HG02610 (cell line): ENCODE data around the gene OBSCN.

Source experiments
- ATAC-seq: cut with Tn5 transposase; IDR thresholded peaks from one replicate; pipeline ENCODE4 v1.9.1; 2021; ENCODE audit warnings: mild to moderate bottlenecking, moderate library complexity; ENCODE audit not compliant: unreplicated experiment

OBSCN gene

DNA sequence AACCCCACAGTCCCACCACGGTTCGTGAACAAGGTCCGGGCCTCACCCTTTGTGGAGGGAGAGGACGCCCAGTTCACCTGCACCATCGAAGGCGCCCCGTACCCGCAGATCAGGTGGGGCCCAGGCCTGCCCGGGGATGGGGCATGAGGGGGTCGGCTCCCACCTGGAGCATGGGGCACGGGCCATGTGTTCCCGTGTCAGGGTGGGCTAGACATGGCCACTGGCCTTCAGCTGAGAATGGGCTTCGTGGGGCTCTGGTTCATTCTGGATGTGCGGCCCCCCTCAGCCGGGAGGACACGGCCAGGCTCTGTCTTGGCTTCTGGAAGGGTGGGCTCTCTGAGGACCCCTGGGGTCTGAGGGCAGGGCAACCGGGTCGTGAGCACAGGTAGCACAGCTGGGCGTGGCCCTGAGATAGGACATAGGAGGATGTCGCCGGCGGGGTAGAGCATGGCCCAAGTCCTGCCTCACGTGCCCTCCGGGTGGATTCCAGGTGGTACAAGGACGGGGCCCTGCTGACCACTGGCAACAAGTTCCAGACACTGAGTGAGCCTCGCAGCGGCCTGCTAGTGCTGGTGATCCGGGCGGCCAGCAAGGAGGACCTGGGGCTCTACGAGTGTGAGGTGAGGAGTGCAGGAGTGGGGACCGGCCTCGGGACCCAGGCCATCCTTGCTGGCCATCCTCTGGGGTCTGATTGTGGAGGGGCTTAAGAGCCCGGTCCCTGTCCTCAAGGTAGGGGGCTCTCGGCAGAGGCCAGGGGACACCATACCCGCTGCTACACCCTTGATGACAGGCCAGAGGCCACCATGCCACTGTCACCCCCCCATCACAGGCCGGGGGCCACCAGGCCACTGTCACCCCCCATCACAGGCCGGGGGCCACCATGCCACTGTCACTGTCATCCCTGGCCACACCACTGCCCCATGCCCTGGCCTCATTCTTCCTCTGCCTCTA, 143.3 kb downstream of the OBSCN start:
- ATAC-seq: no peak

DNA sequence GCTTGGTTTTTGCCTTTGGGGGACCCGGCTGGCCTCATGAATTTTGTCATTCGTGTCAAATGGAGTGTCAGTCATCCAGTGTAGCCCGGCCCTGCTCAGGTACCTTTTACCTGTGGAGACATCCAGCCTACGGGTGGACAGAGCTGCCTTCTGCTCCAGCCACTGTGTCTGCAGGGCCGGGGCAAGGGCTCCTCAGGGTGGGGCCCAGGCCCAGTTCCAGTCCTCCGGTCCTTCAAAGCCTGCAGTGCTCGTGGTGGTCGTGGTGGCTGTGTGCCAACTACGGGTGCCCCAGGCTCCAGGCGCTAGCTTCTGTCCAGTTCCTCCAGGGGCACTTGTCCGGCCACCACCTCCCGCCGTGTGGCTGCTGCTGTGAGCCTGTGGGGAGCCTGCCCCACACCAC, 144.0 kb downstream of the OBSCN start:
- no peak for ATAC-seq

- no peak for ATAC-seq
These were observed 145.0 kb downstream of the OBSCN start for GRCh38 chr1:228352677-228353481.

DNA sequence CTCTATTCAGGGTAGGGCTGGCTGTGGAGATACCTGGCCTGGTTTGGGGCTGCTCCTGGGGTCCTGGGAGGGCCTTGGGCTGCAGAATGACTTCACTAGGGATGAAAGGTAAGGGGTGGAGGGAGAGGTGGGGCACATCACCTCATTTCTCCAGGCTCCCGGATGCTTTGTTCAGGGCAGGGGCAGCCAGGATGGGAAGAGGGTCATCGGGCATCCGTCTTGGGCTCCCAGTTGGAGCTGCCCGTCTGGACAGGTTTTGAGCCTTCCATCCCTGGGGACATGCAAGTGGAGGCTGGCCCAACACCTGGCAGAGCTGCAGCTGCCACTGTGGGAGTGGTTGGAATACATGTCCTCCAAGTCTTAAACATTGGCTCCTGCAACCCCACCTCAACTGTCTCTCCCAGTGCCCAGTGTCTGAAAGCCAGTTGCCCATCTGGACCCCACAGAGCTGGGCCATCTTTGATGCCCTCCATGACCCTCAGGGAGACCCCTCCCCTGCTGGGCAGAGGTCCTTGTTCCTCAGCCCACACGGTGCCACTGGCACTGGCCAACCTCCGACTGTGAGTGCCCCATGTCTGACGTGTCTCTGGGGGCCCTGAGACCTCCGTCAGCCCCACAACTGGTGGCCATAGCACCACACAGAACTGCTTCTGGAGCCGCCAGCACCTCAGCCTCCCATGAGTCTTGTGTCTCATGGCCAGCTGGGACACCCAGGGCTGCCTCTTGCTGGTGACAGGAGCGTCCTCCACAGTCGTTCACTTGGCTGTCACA, 145.9 kb downstream of the OBSCN start:
- ATAC-seq: no peak

DNA sequence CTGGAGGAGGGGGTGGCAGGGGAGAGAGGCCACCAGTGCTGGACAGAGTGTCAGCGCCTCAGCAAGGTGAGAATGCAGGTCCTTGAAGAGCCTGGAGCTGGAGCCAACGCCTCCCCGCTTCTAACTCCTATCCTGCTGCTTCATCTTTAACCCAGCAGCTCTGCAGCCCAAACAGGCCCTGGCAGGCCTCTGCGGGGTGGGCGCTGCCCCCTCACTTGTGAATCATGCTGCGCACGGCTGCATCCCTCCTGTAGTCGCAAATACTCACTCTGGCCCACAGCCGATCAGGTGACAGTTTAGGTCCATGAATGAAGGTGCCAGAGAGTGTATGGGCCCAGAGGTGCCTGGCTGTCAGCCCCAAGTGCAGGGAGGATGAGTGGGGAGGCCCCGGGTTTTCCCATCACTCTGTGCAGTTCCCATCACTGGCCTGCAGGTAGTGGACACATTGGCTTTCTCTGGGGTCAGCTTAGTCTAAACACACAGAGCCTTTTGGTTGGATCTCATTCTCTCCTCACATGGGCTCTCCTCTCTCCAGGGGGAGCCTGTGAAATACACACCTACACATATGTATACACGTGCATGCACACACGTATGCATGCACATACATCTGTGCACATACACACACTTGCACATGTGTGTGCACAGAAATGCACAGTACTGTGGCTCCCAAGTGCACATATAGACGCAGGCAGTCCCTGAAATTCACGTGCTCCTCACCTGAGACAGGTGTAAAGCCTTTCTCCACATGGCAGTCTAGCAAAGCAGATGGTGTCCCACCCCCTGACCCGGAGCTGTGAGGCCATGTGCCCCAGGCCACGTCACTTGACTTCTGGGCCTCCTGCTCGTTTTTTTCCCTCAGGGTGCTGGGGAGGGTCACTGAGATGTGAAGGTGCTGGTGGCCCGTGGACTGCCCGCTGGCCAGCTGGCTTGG, 146.8 kb downstream of the OBSCN start:
- no peak for ATAC-seq

DNA sequence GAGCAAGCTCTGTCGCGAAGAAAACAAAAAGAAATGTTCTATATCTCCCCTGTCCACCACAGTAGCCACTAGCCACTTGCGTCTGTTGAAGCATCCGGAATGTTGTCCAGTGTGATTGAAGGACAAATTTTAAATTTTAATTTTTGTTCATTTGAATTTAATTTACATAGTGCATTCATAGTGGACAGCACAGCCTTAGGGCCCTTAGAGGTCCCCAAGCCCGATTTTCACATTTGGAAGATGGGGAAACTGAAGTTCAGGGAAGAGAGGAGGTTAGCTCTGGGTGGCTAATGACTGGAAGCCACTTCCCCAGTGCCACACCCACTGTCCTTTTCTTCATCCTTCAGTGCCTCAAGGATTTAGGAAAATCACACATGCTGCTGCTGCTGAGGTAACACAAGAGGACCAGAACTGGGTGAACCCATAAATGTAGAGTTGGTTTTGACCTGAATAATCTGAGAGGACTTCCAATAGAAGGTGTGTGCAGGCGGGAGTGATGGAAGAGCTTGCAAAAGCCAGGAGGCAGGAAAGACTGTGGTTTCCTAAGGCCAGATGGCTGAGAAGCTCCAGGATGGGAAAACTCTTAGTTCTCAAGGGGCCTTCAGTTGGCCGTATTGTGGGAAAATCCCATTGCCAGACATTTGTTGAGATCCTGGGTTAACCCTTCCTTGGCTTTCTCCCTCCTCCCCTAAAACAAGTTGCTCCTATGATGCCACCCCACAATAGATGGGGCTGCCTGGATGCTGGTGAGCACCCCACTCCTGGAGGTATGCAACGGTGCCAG, 149.2 kb downstream of the OBSCN start:
- no peak for ATAC-seq

DNA sequence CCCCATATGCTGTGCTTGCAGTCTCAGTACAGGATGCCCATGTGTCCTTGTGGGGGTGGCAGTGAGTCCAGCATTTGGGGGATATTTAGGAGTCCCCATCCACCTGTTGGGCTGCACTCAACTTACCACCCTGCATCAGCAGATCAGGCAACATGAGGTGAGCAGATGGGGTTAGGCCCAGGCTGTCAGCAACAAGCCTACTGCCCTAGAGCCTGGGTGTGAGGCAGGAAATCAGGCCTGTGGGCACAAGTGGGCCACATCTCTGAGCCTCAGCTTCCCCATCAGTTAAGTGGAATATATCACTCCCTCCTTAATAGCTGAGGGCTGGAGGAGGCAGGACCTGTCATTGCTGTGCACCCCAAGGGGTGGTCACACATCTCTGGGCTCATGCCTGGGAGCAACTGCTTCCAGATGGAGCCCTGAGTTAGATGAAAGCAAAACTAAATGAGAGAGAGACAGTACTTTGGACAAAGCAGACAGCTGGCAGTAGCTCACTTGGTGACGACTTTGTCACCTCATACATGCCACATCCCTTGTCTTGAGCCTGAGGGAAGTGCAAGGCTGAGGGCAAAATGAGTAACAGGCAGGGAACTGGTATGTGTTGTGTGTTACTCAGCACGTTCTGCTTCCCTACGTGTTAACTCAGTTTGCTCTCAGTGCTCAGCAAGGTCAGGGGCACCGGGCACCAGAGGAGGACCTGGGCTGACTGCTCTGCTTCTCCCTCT, 150.4 kb downstream of the OBSCN start:
- ATAC-seq: no peak

DNA sequence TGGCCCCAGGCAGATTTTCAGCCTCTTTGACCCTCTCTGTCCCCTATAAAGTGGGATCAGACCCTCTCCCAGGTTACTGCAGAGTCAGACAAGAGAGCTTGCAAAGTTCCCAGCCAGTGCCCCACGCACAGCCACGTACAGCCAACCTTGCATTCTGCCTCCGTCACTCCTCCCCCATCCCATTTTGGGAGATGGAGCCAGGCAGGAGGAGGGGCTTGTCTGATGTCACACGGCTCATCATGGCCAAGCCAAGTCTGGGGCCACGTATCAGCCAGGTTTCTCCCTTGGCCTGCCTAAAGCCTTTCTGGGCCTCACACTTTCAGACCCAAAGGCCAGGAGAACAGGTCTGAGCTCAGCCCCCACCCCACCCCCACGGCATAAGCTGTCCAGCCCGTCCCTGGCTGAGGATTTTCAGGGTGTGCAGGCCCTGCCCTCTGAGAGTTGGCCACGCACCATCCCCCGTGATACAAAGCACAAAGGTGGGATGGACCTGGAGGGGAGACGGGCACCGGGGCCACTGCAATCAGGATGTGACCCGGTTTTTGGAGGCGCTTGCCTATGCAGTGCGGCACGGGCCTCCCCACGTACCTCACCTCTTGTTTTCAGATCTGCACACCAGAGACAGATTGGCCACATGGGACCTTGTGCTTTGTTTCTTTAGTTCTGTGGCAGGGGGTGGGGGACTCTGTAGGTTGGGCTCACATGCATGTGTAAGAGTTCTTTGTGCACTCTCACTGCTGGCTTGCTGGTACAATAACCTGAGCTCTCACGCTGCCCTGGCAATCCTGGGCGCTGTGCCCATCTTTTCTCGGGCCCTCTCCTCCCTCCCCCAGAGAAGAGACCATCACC, 151.1 kb downstream of the OBSCN start:
- no peak for ATAC-seq

DNA sequence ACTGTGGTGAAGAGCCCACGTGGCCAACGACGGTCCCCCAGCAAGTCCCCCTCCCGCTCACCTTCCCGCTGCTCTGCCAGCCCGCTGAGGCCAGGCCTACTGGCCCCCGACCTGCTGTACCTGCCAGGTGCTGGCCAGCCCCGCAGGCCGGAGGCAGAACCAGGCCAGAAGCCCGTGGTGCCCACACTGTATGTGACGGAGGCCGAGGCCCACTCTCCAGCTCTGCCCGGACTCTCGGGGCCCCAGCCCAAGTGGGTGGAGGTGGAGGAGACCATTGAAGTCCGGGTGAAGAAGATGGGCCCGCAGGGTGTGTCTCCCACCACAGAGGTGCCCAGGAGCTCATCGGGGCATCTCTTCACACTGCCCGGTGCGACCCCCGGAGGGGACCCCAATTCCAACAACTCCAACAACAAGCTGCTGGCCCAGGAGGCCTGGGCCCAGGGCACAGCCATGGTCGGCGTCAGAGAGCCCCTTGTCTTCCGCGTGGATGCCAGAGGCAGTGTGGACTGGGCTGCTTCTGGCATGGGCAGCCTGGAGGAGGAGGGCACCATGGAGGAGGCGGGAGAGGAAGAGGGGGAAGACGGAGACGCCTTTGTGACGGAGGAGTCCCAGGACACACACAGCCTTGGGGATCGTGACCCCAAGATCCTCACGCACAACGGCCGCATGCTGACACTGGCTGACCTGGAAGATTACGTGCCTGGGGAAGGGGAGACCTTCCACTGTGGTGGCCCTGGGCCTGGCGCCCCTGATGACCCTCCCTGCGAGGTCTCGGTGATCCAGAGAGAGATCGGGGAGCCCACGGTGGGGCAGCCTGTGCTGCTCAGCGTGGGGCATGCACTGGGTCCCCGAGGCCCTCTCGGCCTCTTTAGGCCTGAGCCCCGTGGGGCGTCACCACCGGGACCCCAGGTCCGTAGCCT, 152.0 kb downstream of the OBSCN start:
- no peak for ATAC-seq

DNA sequence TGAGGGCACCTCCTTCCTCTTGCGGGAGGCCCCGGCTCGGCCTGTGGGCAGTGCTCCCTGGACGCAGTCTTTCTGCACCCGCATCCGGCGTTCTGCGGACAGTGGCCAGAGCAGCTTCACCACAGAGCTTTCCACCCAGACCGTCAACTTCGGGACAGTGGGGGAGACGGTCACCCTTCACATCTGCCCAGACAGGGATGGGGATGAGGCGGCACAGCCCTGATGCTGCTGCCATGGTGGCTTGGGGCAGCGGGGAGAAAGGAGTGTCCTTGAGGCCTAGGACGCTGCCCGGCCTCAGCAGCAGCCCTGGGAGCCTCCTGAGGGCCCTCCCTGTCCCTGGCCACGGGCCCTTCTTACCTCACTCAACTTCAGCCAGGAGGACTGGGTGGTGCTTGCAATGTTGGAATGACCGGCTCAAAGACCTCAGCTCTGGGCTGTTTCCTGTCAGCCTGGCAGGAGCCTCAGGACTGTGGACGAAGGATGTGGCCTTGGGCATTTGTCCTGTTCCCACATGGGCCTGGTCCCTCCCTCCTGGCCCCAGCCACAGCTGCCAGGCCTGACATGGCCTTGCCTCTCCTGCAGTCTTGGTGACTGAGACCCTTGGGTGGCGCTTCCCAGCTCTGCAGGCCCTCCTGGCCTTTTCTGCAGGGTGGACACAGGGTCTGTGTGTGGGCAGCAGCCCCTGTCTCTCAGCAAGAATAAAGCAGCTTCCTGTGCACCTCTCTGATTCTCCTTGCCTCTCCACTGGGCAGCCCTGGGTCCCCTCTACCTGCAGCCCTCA, 152.9 kb downstream of the OBSCN start:
- no peak for ATAC-seq

DNA sequence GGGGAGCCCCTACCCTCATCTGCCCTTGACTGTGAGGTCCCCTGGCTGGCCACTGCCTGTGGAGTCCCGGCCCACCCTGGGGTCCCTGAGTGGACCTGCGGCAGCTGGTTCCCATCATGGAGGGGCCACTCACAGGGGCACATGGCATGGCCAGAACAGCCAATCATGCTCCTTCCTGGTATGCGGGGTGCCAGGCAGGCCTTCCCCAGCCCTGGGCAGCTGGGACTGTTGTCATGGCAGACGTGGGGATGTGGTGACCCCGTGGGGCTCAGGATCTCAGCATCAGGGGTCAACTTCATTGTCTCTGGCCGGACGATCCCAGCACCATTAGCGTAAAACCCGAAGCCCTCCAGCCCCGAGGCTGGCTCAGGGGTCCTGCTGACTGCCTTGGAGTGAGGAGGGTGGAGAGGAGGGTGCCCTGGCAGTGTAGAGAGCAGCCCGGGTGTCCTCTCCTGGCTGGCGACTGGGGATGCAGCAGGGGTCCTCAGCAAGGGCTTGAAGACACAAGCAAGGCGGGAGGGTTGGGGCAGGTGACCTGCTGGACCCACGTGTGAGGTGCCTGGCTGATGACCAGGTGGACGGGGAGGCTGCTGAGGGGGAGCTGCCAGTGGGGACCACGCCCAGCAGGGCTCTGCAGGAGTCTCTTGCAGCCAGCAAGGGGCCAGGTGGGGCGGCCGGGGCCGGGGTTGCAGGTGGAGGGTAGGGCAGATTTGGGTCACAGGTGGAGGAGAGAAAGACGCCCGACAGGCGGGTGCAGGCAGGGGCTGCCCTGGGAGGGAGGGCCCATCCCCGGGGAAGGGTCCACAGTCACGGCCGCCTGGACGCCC, 153.7 kb downstream of the OBSCN start:
- ATAC-seq: no peak

- no peak for ATAC-seq
These were observed 154.5 kb downstream of the OBSCN start for GRCh38 chr1:228362141-228362883.

DNA sequence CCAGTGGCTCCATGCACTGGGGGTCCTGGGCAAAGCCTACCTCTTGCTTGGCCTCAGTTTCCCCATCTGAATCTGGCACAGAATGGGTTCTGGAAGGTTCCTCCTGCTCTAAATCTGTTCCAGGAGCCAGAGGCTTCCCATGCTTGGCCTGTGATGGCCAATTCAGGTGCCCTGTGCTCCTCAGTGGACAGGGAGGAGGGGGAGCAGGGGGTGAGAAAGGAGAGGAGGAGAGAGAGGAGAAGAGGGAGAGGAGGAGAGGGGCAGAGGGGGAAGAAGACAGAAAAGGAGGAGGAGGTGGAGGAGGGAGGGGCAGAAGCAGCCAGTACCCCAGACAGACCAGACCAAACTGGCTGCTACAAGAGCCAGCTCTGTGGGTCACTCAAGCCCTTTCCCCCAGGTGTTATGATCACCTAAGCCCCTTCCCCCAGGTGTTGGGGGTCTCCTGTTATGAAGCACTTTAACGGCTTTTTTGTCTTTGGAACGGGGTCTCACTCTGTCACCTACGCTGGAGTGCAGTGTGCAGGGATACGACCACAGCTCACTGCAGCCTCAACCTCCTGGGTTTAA, 155.1 kb downstream of the OBSCN start:
- no peak for ATAC-seq

DNA sequence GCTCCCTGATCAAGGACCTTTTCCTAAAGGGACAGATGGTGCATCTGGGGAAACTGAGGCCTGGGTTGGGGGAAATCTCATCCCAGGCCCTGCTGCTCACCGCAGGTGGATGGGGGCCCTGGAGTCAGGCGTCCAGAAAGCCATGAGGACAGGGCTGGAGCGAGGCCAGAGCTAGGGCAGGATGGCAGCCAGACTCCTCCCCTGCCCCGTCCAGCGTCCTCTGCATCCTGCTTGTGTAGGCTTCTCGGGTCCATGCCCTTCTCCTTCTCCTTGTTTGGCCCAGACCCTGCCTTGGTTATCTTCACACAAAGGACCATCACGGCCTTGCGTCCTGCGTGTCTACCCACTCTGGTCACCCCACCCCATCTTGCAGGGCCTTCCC, 155.8 kb downstream of the OBSCN start:
- no peak for ATAC-seq
